Measurements from ENCODE around the gene GPHN.

- TF ChIP-seq USF2 (IDR thresholded peaks at IDR 0.05; ENCODE audit: low read length) (no peak), CTCF (IDR thresholded peaks at IDR 0.05; ENCODE audit: control extremely low read depth in 1 of 3, insufficient read depth in 1 of 3, low read depth in 1 of 3, low read length in 3 of 3) (no peak), GABPA (IDR thresholded peaks at IDR 0.05; ENCODE audit: borderline replicate concordance, insufficient read depth, low read length) (no peak), POLR2A (IDR thresholded peaks at IDR 0.05; ENCODE audit: control extremely low read depth in 1 of 2, low read depth in 2 of 2, low read length in 2 of 2) (no peak)
These were observed 55.8 kb downstream of the GPHN start for GRCh38 chr14:66563731-66564130.

Data from H1 (cell line).